ENCODE data around the gene ZNF740. TPM values are rescaled to one million over a fixed set of nuclear protein-coding genes. Genes with fewer than 3 reads are reported as not detected.

ZNF740 gene
- polyA plus RNA-seq, 1 of the 3 experiments (the other 2 are of a cell fraction): 14.6 TPM

- no peak overlapping the region for H3K9ac ChIP-seq
- no peak for DNase-seq
- peaks cover 5% of the 10 kb centered on the region; the same call in 1 of the 2 replicates for H3K79me2 ChIP-seq (ENCODE audit: insufficient read depth)
- POLR2A ChIA-PET: no interaction called here
- peaks cover 30% of the 10 kb centered on the region for H3F3A ChIP-seq (replicated peaks; ENCODE audit: insufficient read depth)
- H3K4me2 ChIP-seq: peak overlapping the region; percentile 80; the same call in 1 of the 2 replicates
- no peaks in the 10 kb centered on the region for H3K9me3 ChIP-seq
- H2AFZ ChIP-seq (ENCODE audit: low read depth): no peak overlapping the region
- no peaks in the 10 kb centered on the region for H3K27me3 ChIP-seq (ENCODE audit: insufficient read depth)
- no peak for TF ChIP-seq RCOR1 (IDR thresholded peaks at IDR 0.05; ENCODE audit: low read length)
- no peak for TF ChIP-seq RXRA (IDR thresholded peaks at IDR 0.05; ENCODE audit: borderline replicate concordance, low read depth)
- TF ChIP-seq JUND (IDR thresholded peaks at IDR 0.05): no peak
- no peak for TF ChIP-seq CTCF (IDR thresholded peaks at IDR 0.05)
- no peak for TF ChIP-seq GABPA (IDR thresholded peaks at IDR 0.05; ENCODE audit: low read depth)
- no peak for TF ChIP-seq TEAD4 (IDR thresholded peaks at IDR 0.05; ENCODE audit: borderline replicate concordance, insufficient read depth)
- TF ChIP-seq SMC3 (IDR thresholded peaks at IDR 0.05; ENCODE audit: low read depth, low read length): no peak
- no peak for TF ChIP-seq YY1 (IDR thresholded peaks at IDR 0.05; ENCODE audit: low read depth)
- no peak for TF ChIP-seq RFX5 (IDR thresholded peaks at IDR 0.05; ENCODE audit: low read length)
- TF ChIP-seq EP300 (IDR thresholded peaks at IDR 0.05; ENCODE audit: borderline replicate concordance in 1 of 2, low read depth in 1 of 2, low read length in 1 of 2): no peak
- no peaks in the 10 kb centered on the region for H4K20me1 ChIP-seq (ENCODE audit: insufficient read depth)
- no peaks in the 10 kb centered on the region for H3K9me2 ChIP-seq
- H3K4me3 ChIP-seq (ENCODE audit: low read depth in 2 of 2, low read length in 1 of 2): no peak overlapping the region
- H3K36me3 ChIP-seq (replicated peaks in 1 of 2; ENCODE audit: control insufficient read depth in 1 of 2, insufficient read depth in 2 of 2, low read length in 1 of 2): peaks cover 0 to 8% of the 10 kb centered on the region in 2 experiments
- 97% methylated on average over 9 of the region's 10 CpGs for WGBS (ENCODE audit: low lambda C conversion rate)
- CTCF ChIA-PET: interaction anchor here (1.0 to 1.2 kb wide), 3 partner anchors 12 to 67 kb away, joined by 3 to 4 read pairs (median 3); no protein-coding TSS in a partner anchor
- H3K4me1 ChIP-seq (ENCODE audit: control insufficient read depth in 1 of 2, insufficient read depth in 2 of 2, low read depth in 1 of 2, low read length in 1 of 2): peaks cover 42 to 55% of the 10 kb centered on the region in 2 experiments
- H3K27ac ChIP-seq (ENCODE audit: low read depth in 2 of 2, low read length in 1 of 2): peak overlapping the region; percentile 99
Measured at GRCh38 chr12:53225635-53226424, 45.3 kb downstream of the ZNF740 start.

- 96% methylated on average over 4 of the region's 4 CpGs for WGBS (ENCODE audit: low lambda C conversion rate)
- Histone ChIP-seq H3K9ac (no peak overlapping the region), H4K20me1 (ENCODE audit: insufficient read depth) (no peaks in the 10 kb centered on the region), H3F3A (replicated peaks; ENCODE audit: insufficient read depth) (peaks cover 26% of the 10 kb centered on the region), H3K4me2 (no peak overlapping the region), H3K9me2 (no peaks in the 10 kb centered on the region), H3K36me3 (replicated peaks in 1 of 2; ENCODE audit: control insufficient read depth in 1 of 2, insufficient read depth in 2 of 2, low read length in 1 of 2) (peaks cover 0 to 8% of the 10 kb centered on the region in 2 experiments), H2AFZ (ENCODE audit: low read depth) (no peak overlapping the region), H3K9me3 (no peaks in the 10 kb centered on the region), H3K27ac (ENCODE audit: low read depth in 2 of 2, low read length in 1 of 2) (no peak overlapping the region), H3K4me1 (ENCODE audit: control insufficient read depth in 1 of 2, insufficient read depth in 2 of 2, low read depth in 1 of 2, low read length in 1 of 2) (peaks cover 48 to 59% of the 10 kb centered on the region in 2 experiments), H3K79me2 (ENCODE audit: insufficient read depth) (peaks cover 5% of the 10 kb centered on the region; the same call in 1 of the 2 replicates), H3K4me3 (ENCODE audit: low read depth in 2 of 2, low read length in 1 of 2) (no peak overlapping the region), H3K27me3 (ENCODE audit: insufficient read depth) (no peaks in the 10 kb centered on the region)
- CTCF ChIA-PET: interaction anchor here (1.2 kb wide), 1 partner anchor 68 kb away, joined by 3 read pairs; no protein-coding TSS in a partner anchor
- POLR2A ChIA-PET: no interaction called here
- no peak for DNase-seq
- TF ChIP-seq FOXJ3 (CRISPR knock-in tag; IDR thresholded peaks at IDR 0.05) (no peak), USF2 (IDR thresholded peaks at IDR 0.05; ENCODE audit: borderline replicate concordance, low read depth, low read length) (no peak), SIN3A (IDR thresholded peaks at IDR 0.05; ENCODE audit: borderline replicate concordance, low read depth, low read length) (no peak), NRF1 (IDR thresholded peaks at IDR 0.05; ENCODE audit: low read depth, low read length) (no peak), MXI1 (IDR thresholded peaks at IDR 0.05; ENCODE audit: low read depth, low read length) (no peak), CHD2 (IDR thresholded peaks at IDR 0.05; ENCODE audit: low read length, partially characterized antibody) (no peak), TCF12 (IDR thresholded peaks at IDR 0.05) (no peak), RCOR1 (IDR thresholded peaks at IDR 0.05; ENCODE audit: low read length) (no peak), EZH2phosphoT487 (IDR thresholded peaks at IDR 0.05; ENCODE audit: borderline replicate concordance, low read depth) (no peak), CTCF (IDR thresholded peaks at IDR 0.05) (no peak), JUND (IDR thresholded peaks at IDR 0.05) (no peak), ZBTB33 (IDR thresholded peaks at IDR 0.05; ENCODE audit: borderline replicate concordance, low read depth) (no peak), FOSL2 (IDR thresholded peaks at IDR 0.05; ENCODE audit: borderline replicate concordance, low read depth) (no peak)
Measured at GRCh38 chr12:53226815-53227214, 46.3 kb downstream of the ZNF740 start.
